ENCODE measurements around the gene BAG1. TPM values are rescaled to one million over a fixed set of nuclear protein-coding genes. Genes with fewer than 3 reads are reported as not detected.

BAG1 gene
- 58.1 and 84.4 TPM in 2 replicates for total RNA-seq (2014; rRNA removed; shearing (Covaris generic))

GRCh38 chr9:33264473-33265177 is at the start of gene BAG1, which contains the start of gene CHMP5:
BAG1 (minus strand) TSS chr9:33264708.
CHMP5 (plus strand) TSS chr9:33265049; CDS start chr9:33265079, 30 bp downstream.
- DNase-seq (ENCODE audit: low spot score): peak; percentile 100
- in situ Hi-C loops (cut with HindIII; ENCODE audit: low sequenced_read_pairs): no loop called here

- no peak for DNase-seq (ENCODE audit: low spot score)
- in situ Hi-C loops (cut with HindIII; ENCODE audit: low sequenced_read_pairs): no loop called here
Observed at GRCh38 chr9:33311953-33312352, 47.4 kb upstream of the BAG1 start.

GRCh38 chr9:33310748-33311147 is 46.2 kb upstream of the BAG1 start:
- in situ Hi-C loops (cut with HindIII; ENCODE audit: low sequenced_read_pairs): no loop called here
- DNase-seq (ENCODE audit: low spot score): no peak

- no peak for DNase-seq (ENCODE audit: low spot score)
- in situ Hi-C loops (cut with HindIII; ENCODE audit: low sequenced_read_pairs): no loop called here
Observed at GRCh38 chr9:33309903-33310302, 45.4 kb upstream of the BAG1 start.

GRCh38 chr9:33307067-33307466 is 42.6 kb upstream of the BAG1 start:
- in situ Hi-C loops (cut with HindIII; ENCODE audit: low sequenced_read_pairs): no loop called here
- DNase-seq (ENCODE audit: low spot score): no peak

- in situ Hi-C loops (cut with HindIII; ENCODE audit: low sequenced_read_pairs): no loop called here
- no peak for DNase-seq (ENCODE audit: low spot score)
Observed at GRCh38 chr9:33306037-33306436, 41.5 kb upstream of the BAG1 start.

- DNase-seq (ENCODE audit: low spot score): no peak
- in situ Hi-C loops (cut with HindIII; ENCODE audit: low sequenced_read_pairs): no loop called here
Observed at GRCh38 chr9:33304362-33304761, 39.9 kb upstream of the BAG1 start.

GRCh38 chr9:33300546-33300945 is 36.0 kb upstream of the BAG1 start:
- in situ Hi-C loops (cut with HindIII; ENCODE audit: low sequenced_read_pairs): no loop called here
- no peak for DNase-seq (ENCODE audit: low spot score)

GRCh38 chr9:33297432-33297831 is 32.9 kb upstream of the BAG1 start:
- in situ Hi-C loops (cut with HindIII; ENCODE audit: low sequenced_read_pairs): no loop called here
- peak; percentile 15 for DNase-seq (ENCODE audit: low spot score)

GRCh38 chr9:33295571-33295970 is 31.1 kb upstream of the BAG1 start:
- DNase-seq (ENCODE audit: low spot score): no peak
- in situ Hi-C loops (cut with HindIII; ENCODE audit: low sequenced_read_pairs): no loop called here

- DNase-seq (ENCODE audit: low spot score): peak; percentile 40
- in situ Hi-C loops (cut with HindIII; ENCODE audit: low sequenced_read_pairs): no loop called here
Observed at GRCh38 chr9:33294670-33295432, 30.3 kb upstream of the BAG1 start.

GRCh38 chr9:33293782-33294181 is 29.3 kb upstream of the BAG1 start:
- no peak for DNase-seq (ENCODE audit: low spot score)
- in situ Hi-C loops (cut with HindIII; ENCODE audit: low sequenced_read_pairs): no loop called here

GRCh38 chr9:33291901-33292300 is 27.4 kb upstream of the BAG1 start:
- no peak for DNase-seq (ENCODE audit: low spot score)
- in situ Hi-C loops (cut with HindIII; ENCODE audit: low sequenced_read_pairs): no loop called here

- in situ Hi-C loops (cut with HindIII; ENCODE audit: low sequenced_read_pairs): no loop called here
Observed at GRCh38 chr9:33291031-33291397, 26.5 kb upstream of the BAG1 start.

GRCh38 chr9:33290247-33291030 is 25.9 kb upstream of the BAG1 start, which contains the start of gene NFX1:
NFX1 (plus strand) TSS chr9:33290516; CDS start chr9:33290573, 57 bp downstream.
- in situ Hi-C loops (cut with HindIII; ENCODE audit: low sequenced_read_pairs): no loop called here
- DNase-seq (ENCODE audit: low spot score): peak; percentile 96

More at GRCh38 chr9:33291031-33291397, 26.5 kb upstream of the BAG1 start:
- no peak for DNase-seq (ENCODE audit: low spot score)

- DNase-seq (ENCODE audit: low spot score): no peak
- in situ Hi-C loops (cut with HindIII; ENCODE audit: low sequenced_read_pairs): no loop called here
Observed at GRCh38 chr9:33289936-33290246, 25.4 kb upstream of the BAG1 start.

- DNase-seq (ENCODE audit: low spot score): no peak
- in situ Hi-C loops (cut with HindIII; ENCODE audit: low sequenced_read_pairs): no loop called here
Observed at GRCh38 chr9:33289496-33289895, 25.0 kb upstream of the BAG1 start.

GRCh38 chr9:33288828-33289483 is 24.4 kb upstream of the BAG1 start:
- no peak for DNase-seq (ENCODE audit: low spot score)
- in situ Hi-C loops (cut with HindIII; ENCODE audit: low sequenced_read_pairs): no loop called here

GRCh38 chr9:33288235-33288634 is 23.7 kb upstream of the BAG1 start:
- in situ Hi-C loops (cut with HindIII; ENCODE audit: low sequenced_read_pairs): no loop called here
- DNase-seq (ENCODE audit: low spot score): no peak
